Astrocyte (in vitro differentiated cells and primary cell): Measurements from ENCODE around the gene TM4SF20. TPM values are rescaled to one million over a fixed set of nuclear protein-coding genes. Genes with fewer than 3 reads are reported as not detected.
A peak's percentile ranks its signal among the peaks of the same experiment; 100 is the strongest.

ENCODE experiments used
- DNase-seq: peaks from one replicate; pipeline ENCODE4 v3.0.0-alpha.2; 2010; ENCODE audit warnings: low read depth
- FAIRE-seq: peaks from 2 replicates; lab custom pipeline; 2011; peaks lifted over from hg19 to GRCh38; lab: Jason Lieb, UNC
- H2AFZ ChIP-seq: 2 replicates; pipeline ENCODE4 v1.6.0; 2012; ENCODE audit warnings: low read depth, low read length, inconsistent platforms
- H3K27ac ChIP-seq: 2 replicates; pipeline ENCODE4 v1.5.1; 2011; ENCODE audit warnings: low read depth, low read length, inconsistent platforms
- H3K27me3 ChIP-seq: 2 replicates; pipeline ENCODE4 v1.6.0; 2011; ENCODE audit warnings: low read length, inconsistent platforms; ENCODE audit not compliant: insufficient read depth
- H3K36me3 ChIP-seq: 2 replicates; pipeline ENCODE4 v1.5.1; 2011; ENCODE audit warnings: low read length, inconsistent platforms; ENCODE audit not compliant: insufficient read depth
- H3K4me1 ChIP-seq: 2 replicates; pipeline ENCODE4 v1.5.1; 2011; ENCODE audit warnings: low read length, inconsistent platforms; ENCODE audit not compliant: insufficient read depth
- H3K4me2 ChIP-seq: 2 replicates; pipeline ENCODE4 v1.6.0; 2012; ENCODE audit warnings: low read length, inconsistent platforms
- H3K4me3 ChIP-seq: 2 replicates; pipeline ENCODE4 v1.5.1; 2011; ENCODE audit warnings: low read depth, mild to moderate bottlenecking, low read length, inconsistent platforms; ENCODE audit not compliant: insufficient read depth
- H3K79me2 ChIP-seq: 2 replicates; pipeline ENCODE4 v1.6.0; 2012; ENCODE audit warnings: mild to moderate bottlenecking, low read length, inconsistent platforms; ENCODE audit not compliant: insufficient read depth
- H3K9ac ChIP-seq: 2 replicates; pipeline ENCODE4 v1.6.0; 2012; ENCODE audit warnings: mild to moderate bottlenecking, low read length, inconsistent platforms
- H3K9me3 ChIP-seq: 2 replicates; pipeline ENCODE4 v1.5.1; 2012; ENCODE audit warnings: low read depth, mild to moderate bottlenecking, low read length, inconsistent platforms; ENCODE audit not compliant: insufficient read depth
- H4K20me1 ChIP-seq: 2 replicates; pipeline ENCODE4 v1.6.0; 2012; ENCODE audit warnings: low read length, inconsistent platforms; ENCODE audit not compliant: insufficient read depth
- H3K27ac Mint-ChIP-seq: one replicate; pipeline ENCODE4 v1.8.0; 2021; ENCODE audit warnings: mild to moderate bottlenecking, mixed read lengths; ENCODE audit not compliant: unreplicated experiment
- H3K27me3 Mint-ChIP-seq: one replicate; pipeline ENCODE4 v1.8.0; 2021; ENCODE audit warnings: low read depth, mixed read lengths; ENCODE audit not compliant: unreplicated experiment
- H3K36me3 Mint-ChIP-seq: one replicate; pipeline ENCODE4 v1.8.0; 2021; ENCODE audit warnings: low read depth, mixed read lengths; ENCODE audit not compliant: unreplicated experiment
- H3K4me1 Mint-ChIP-seq: one replicate; pipeline ENCODE4 v1.8.0; 2021; ENCODE audit warnings: low read depth, mixed read lengths; ENCODE audit not compliant: unreplicated experiment
- H3K4me3 Mint-ChIP-seq: one replicate; pipeline ENCODE4 v1.8.0; 2021; ENCODE audit warnings: mild to moderate bottlenecking, moderate library complexity, mixed read lengths; ENCODE audit not compliant: unreplicated experiment
- H3K9me3 Mint-ChIP-seq: one replicate; pipeline ENCODE4 v1.8.0; 2021; ENCODE audit warnings: mild to moderate bottlenecking, mixed read lengths; ENCODE audit not compliant: unreplicated experiment
- EZH2 ChIP-seq: IDR thresholded peaks from 2 replicates; pipeline ENCODE4 v1.6.1; 2012; ENCODE audit warnings: mild to moderate bottlenecking, low read length, inconsistent platforms; ENCODE audit not compliant: insufficient read depth
- total RNA-seq: library from RNA; stranded (reverse); gene quantifications from 2 replicates; pipeline ENCODE4 v1.2.1, GENCODE V29; 2021
- TF ChIP-seq, protein P1 (sequence below): IDR thresholded peaks from 2 replicates; pipeline ENCODE4 v1.5.1; 2011; ENCODE audit warnings: low read depth, mild to moderate bottlenecking, inconsistent platforms, low read length, moderate library complexity; ENCODE audit not compliant: insufficient read depth

The TM4SF20 gene
- total RNA-seq, 1 donor from 2014 or later = not detected

DNA sequence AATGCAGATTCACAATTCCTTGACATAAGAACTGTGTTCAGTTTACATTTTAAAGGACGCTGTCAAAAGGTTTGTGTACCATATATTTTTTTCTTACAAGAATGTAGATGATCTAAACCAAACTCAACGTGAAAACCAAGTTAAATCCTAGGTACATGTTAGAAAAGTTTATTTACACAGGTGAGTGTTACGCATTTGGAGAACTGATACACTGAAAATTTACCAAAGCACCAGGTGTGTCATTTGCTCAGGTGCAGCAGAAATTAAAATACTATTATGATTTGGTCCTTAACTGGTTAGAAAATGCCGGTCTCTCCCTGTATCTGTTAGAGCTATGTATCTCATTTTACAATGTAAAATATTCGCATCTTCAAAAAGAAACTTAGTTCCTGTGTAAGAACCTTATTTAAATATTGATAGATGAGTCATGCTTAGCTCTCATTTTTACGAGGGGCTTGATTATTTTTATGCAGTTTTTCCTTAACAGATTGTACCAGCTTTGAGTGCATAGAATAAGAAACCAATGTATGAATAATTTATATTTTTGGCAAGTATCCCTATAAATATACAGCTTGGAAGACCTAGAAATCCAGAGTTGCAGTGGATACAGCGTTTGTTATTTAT, 29.0 kb downstream of the TM4SF20 start:
- no peak overlapping the region for H3K4me2 ChIP-seq
- no peaks in the 10 kb centered on the region for H3K4me1 ChIP-seq
- H2AFZ ChIP-seq = no peak overlapping the region
- H3K9me3 ChIP-seq = no peaks in the 10 kb centered on the region
- no peaks in the 10 kb centered on the region for H3K27me3 ChIP-seq
- H3K4me3 Mint-ChIP-seq = no peak overlapping the region
- peak; percentile 58 for FAIRE-seq
- H4K20me1 ChIP-seq = no peaks in the 10 kb centered on the region
- DNase-seq = no peak
- peaks cover 4% of the 10 kb centered on the region for H3K36me3 Mint-ChIP-seq
- no peak overlapping the region for H3K9ac ChIP-seq
- H3K36me3 ChIP-seq = peaks cover 5% of the 10 kb centered on the region
- H3K27ac Mint-ChIP-seq = no peak overlapping the region
- no peaks in the 10 kb centered on the region for H3K27me3 Mint-ChIP-seq
- H3K79me2 ChIP-seq = no peaks in the 10 kb centered on the region
- TF ChIP-seq, protein P1, sequence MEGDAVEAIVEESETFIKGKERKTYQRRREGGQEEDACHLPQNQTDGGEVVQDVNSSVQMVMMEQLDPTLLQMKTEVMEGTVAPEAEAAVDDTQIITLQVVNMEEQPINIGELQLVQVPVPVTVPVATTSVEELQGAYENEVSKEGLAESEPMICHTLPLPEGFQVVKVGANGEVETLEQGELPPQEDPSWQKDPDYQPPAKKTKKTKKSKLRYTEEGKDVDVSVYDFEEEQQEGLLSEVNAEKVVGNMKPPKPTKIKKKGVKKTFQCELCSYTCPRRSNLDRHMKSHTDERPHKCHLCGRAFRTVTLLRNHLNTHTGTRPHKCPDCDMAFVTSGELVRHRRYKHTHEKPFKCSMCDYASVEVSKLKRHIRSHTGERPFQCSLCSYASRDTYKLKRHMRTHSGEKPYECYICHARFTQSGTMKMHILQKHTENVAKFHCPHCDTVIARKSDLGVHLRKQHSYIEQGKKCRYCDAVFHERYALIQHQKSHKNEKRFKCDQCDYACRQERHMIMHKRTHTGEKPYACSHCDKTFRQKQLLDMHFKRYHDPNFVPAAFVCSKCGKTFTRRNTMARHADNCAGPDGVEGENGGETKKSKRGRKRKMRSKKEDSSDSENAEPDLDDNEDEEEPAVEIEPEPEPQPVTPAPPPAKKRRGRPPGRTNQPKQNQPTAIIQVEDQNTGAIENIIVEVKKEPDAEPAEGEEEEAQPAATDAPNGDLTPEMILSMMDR = no peak
- no peak for TF ChIP-seq EZH2
- H3K27ac ChIP-seq = no peak overlapping the region
- no peak overlapping the region for H3K4me3 ChIP-seq
- H3K4me1 Mint-ChIP-seq = no peaks in the 10 kb centered on the region
- no peaks in the 10 kb centered on the region for H3K9me3 Mint-ChIP-seq

- FAIRE-seq (no peak), DNase-seq (no peak)
- H3K9me3 Mint-ChIP-seq = no peaks in the 10 kb centered on the region
- Histone ChIP-seq H3K4me2 (no peak overlapping the region), H2AFZ (no peak overlapping the region), H3K36me3 (peaks cover 5% of the 10 kb centered on the region), H3K4me1 (no peaks in the 10 kb centered on the region), H3K79me2 (no peaks in the 10 kb centered on the region), H3K27me3 (no peaks in the 10 kb centered on the region), H3K4me3 (no peak overlapping the region), H3K9ac (no peak overlapping the region), H3K9me3 (no peaks in the 10 kb centered on the region), H3K27ac (no peak overlapping the region), H4K20me1 (no peaks in the 10 kb centered on the region)
- no peaks in the 10 kb centered on the region for H3K27me3 Mint-ChIP-seq
- H3K36me3 Mint-ChIP-seq = peaks cover 4% of the 10 kb centered on the region
- TF ChIP-seq, protein P1 = no peak
- TF ChIP-seq EZH2 = no peak
- no peak overlapping the region for H3K4me3 Mint-ChIP-seq
- H3K27ac Mint-ChIP-seq = no peak overlapping the region
- no peaks in the 10 kb centered on the region for H3K4me1 Mint-ChIP-seq
These were observed 30.8 kb downstream of the TM4SF20 start for GRCh38 chr2:227348324-227348723.

DNA sequence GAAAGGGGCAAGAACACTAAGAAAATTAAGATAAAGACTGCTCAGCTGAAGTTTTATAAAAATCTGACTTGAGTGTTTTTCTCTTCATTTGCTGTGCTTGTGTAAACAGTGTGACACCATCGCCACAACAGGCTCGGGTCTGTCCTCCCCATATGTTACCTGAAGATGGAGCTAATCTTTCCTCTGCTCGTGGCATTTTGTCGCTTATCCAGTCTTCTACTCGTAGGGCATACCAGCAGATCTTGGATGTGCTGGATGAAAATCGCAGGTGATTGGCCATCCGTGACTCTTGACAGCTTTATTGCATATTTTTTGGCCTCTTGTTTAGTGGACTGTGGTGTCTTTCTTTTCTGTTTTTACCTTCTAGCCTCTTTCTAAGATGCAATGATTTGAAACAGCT, 32.0 kb downstream of the TM4SF20 start:
- TF ChIP-seq, protein P1 = no peak
- no peak for TF ChIP-seq EZH2
- no peaks in the 10 kb centered on the region for H3K27me3 ChIP-seq

More for the DNA sequence above, 32.0 kb downstream of the TM4SF20 start:
- H3K4me1 Mint-ChIP-seq = no peaks in the 10 kb centered on the region
- peaks cover 2% of the 10 kb centered on the region for H3K36me3 Mint-ChIP-seq
- Histone ChIP-seq H3K4me1 (no peaks in the 10 kb centered on the region), H3K27ac (no peak overlapping the region), H3K79me2 (no peaks in the 10 kb centered on the region), H3K9ac (no peak overlapping the region), H3K9me3 (no peaks in the 10 kb centered on the region), H2AFZ (no peak overlapping the region), H4K20me1 (no peaks in the 10 kb centered on the region), H3K4me3 (no peak overlapping the region), H3K36me3 (peaks cover 8% of the 10 kb centered on the region), H3K4me2 (no peak overlapping the region)
- H3K27ac Mint-ChIP-seq = no peak overlapping the region
- no peaks in the 10 kb centered on the region for H3K27me3 Mint-ChIP-seq
- DNase-seq = no peak
- no peaks in the 10 kb centered on the region for H3K9me3 Mint-ChIP-seq
- no peak overlapping the region for H3K4me3 Mint-ChIP-seq
- FAIRE-seq = no peak
